H1 (cell line): ENCODE results near the gene DTL. TPM values are rescaled to one million over a fixed set of nuclear protein-coding genes. Genes with fewer than 3 reads are reported as not detected.

Source experiments
- CTCF ChIA-PET: fragments of 300-600 bp; sonication (Branson Sonifier 250); formaldehyde crosslinking; loops from one replicate; lab custom pipeline; 2021; ENCODE audit not compliant: partially characterized antibody; lab: Charles Lee
- POLR2A ChIA-PET: fragments of 300-600 bp; sonication (Branson Sonifier 250); formaldehyde crosslinking; loops from one replicate; lab custom pipeline; 2021; ENCODE audit warnings: inconsistent platforms; ENCODE audit not compliant: partially characterized antibody; lab: Charles Lee
- DNase-seq, 2 experiments: peaks; one replicate each; pipeline versions ENCODE4 v3.0.0 to v3.0.0-alpha.2; 2010 to 2022; ENCODE audit warnings: low spot score in 2 of 2, low read depth in 1 of 2, mixed read lengths in 1 of 2
- FAIRE-seq: peaks from 2 replicates; lab custom pipeline; 2011; peaks lifted over from hg19 to GRCh38; lab: Jason Lieb, UNC
- H2AFZ ChIP-seq: 2 replicates; pipeline ENCODE4 v1.8.1; 2012; ENCODE audit warnings: low read length, inconsistent platforms
- H2AK5ac ChIP-seq: 2 replicates; pipeline ENCODE4 v1.6.1; 2013; ENCODE audit warnings: low read depth, low read length
- H2BK120ac ChIP-seq: replicated peaks from 2 replicates; pipeline ENCODE3; 2013; ENCODE audit warnings: low read depth, low read length, inconsistent platforms
- H2BK12ac ChIP-seq: 2 replicates; pipeline ENCODE4 v1.6.1; 2013; ENCODE audit warnings: low read depth, low read length
- H2BK15ac ChIP-seq: 2 replicates; pipeline ENCODE4 v1.6.1; 2013; ENCODE audit warnings: low read length
- H2BK20ac ChIP-seq: 2 replicates; pipeline ENCODE4 v1.6.1; 2013; ENCODE audit warnings: low read length
- H2BK5ac ChIP-seq: 2 replicates; pipeline ENCODE4 v1.6.1; 2013; ENCODE audit warnings: low read depth, low read length
- H3K14ac ChIP-seq: 2 replicates; pipeline ENCODE4 v1.6.1; 2013; ENCODE audit warnings: inconsistent platforms; ENCODE audit not compliant: insufficient read length
- H3K18ac ChIP-seq: 2 replicates; pipeline ENCODE4 v1.6.1; 2013; ENCODE audit warnings: low read length; ENCODE audit errors: extremely low read depth
- H3K23ac ChIP-seq: 2 replicates; pipeline ENCODE4 v1.6.1; 2013; ENCODE audit warnings: inconsistent platforms; ENCODE audit not compliant: insufficient read length
- H3K23me2 ChIP-seq: 2 replicates; pipeline ENCODE4 v1.6.1; 2013; ENCODE audit warnings: low read depth, low read length
- H3K27ac ChIP-seq: 2 replicates; pipeline ENCODE4 v1.6.1; 2011; ENCODE audit warnings: low read depth, low read length, inconsistent platforms
- H3K27me3 ChIP-seq, 4 experiments: replicated peaks in 1 of 4; 1 replicate in 1 of 4; 2 replicates in 3 of 4; pipeline versions ENCODE4 v1.6.1 to v1.8.1; 2011 to 2013; ENCODE audit warnings: low read length in 3 of 4, mild to moderate bottlenecking in 3 of 4, inconsistent platforms in 2 of 4, mixed read lengths in 2 of 4, moderate library complexity in 1 of 4; ENCODE audit not compliant: control insufficient read depth in 3 of 4, insufficient read depth in 3 of 4; ENCODE audit errors: extremely low read depth in 1 of 4
- H3K36me3 ChIP-seq, 4 experiments: 2 replicates each; pipeline versions ENCODE4 v1.6.1 to v1.8.1; 2011 to 2013; ENCODE audit warnings: mild to moderate bottlenecking in 4 of 4, low read length in 3 of 4, moderate library complexity in 2 of 4, control low read depth in 1 of 4, inconsistent platforms in 1 of 4; ENCODE audit not compliant: insufficient read depth in 4 of 4, control insufficient read depth in 2 of 4
- H3K4ac ChIP-seq: replicated peaks from 2 replicates; pipeline ENCODE3; 2013; ENCODE audit warnings: low read length, low read depth, mixed read lengths, inconsistent platforms; ENCODE audit not compliant: insufficient read length
- H3K4me1 ChIP-seq, 4 experiments: replicated peaks in 1 of 4; 1 replicate in 1 of 4; 2 replicates in 3 of 4; pipeline versions ENCODE4 v1.6.1 to v1.8.1; 2011 to 2013; ENCODE audit warnings: low read length in 3 of 4, inconsistent platforms in 2 of 4, mixed read lengths in 1 of 4; ENCODE audit not compliant: insufficient read depth in 4 of 4, control insufficient read depth in 3 of 4
- H3K4me2 ChIP-seq, 2 experiments: 2 replicates each; pipeline versions ENCODE4 v1.6.1 to v1.8.1; 2011 to 2013; ENCODE audit warnings: low read depth in 2 of 2, low read length in 2 of 2, control low read depth in 1 of 2, inconsistent platforms in 1 of 2, mild to moderate bottlenecking in 1 of 2; ENCODE audit not compliant: insufficient read depth in 1 of 2
- H3K4me3 ChIP-seq, 4 experiments: fragments of 200-600, 300-600 bp in 1 of 4; sonication (generic), shearing (Covaris generic), sonication (Bioruptor Twin) in 1 of 4; 2 replicates each; pipeline versions ENCODE4 v1.5.1 to v1.8.1; 2011 to 2016; ENCODE audit warnings: low read length in 4 of 4, low read depth in 3 of 4, control low read depth in 2 of 4, inconsistent platforms in 2 of 4, mild to moderate bottlenecking in 2 of 4, mixed read lengths in 1 of 4, moderate library complexity in 1 of 4; ENCODE audit not compliant: insufficient read depth in 2 of 4; ENCODE audit errors: extremely low read depth in 1 of 4
- H3K56ac ChIP-seq: replicated peaks from 2 replicates; pipeline ENCODE3; 2013; ENCODE audit warnings: low read depth, mild to moderate bottlenecking, mixed read lengths, low read length, inconsistent platforms; ENCODE audit not compliant: insufficient read length
- H3K79me1 ChIP-seq: 2 replicates; pipeline ENCODE4 v1.6.1; 2013; ENCODE audit warnings: low read depth, low read length, control low read depth
- H3K79me2 ChIP-seq, 2 experiments: 2 replicates each; pipeline versions ENCODE4 v1.6.1 to v1.8.1; 2012 to 2013; ENCODE audit warnings: low read length in 2 of 2, mild to moderate bottlenecking in 2 of 2, inconsistent platforms in 1 of 2; ENCODE audit not compliant: insufficient read depth in 2 of 2, control insufficient read depth in 1 of 2
- H3K9ac ChIP-seq, 4 experiments: replicated peaks in 1 of 4; 1 replicate in 1 of 4; 2 replicates in 3 of 4; pipeline versions ENCODE4 v1.6.1 to v1.8.1; 2011 to 2013; ENCODE audit warnings: low read depth in 3 of 4, low read length in 3 of 4, control low read depth in 2 of 4, mild to moderate bottlenecking in 2 of 4, moderate library complexity in 2 of 4, inconsistent platforms in 1 of 4; ENCODE audit errors: extremely low read depth in 1 of 4
- H3K9me3 ChIP-seq, 2 experiments: 2 replicates each; pipeline versions ENCODE4 v1.6.1 to v1.8.1; 2012 to 2013; ENCODE audit warnings: mild to moderate bottlenecking in 2 of 2, moderate library complexity in 2 of 2, control low read depth in 1 of 2, inconsistent platforms in 1 of 2, low read depth in 1 of 2, low read length in 1 of 2, mixed read lengths in 1 of 2; ENCODE audit not compliant: insufficient read depth in 2 of 2
- H4K20me1 ChIP-seq, 2 experiments: replicated peaks in 1 of 2; 2 replicates each; pipeline versions ENCODE3 to v1.8.1; 2011 to 2013; ENCODE audit warnings: inconsistent platforms in 2 of 2, low read length in 2 of 2, mild to moderate bottlenecking in 1 of 2; ENCODE audit not compliant: insufficient read depth in 2 of 2, control insufficient read depth in 1 of 2
- H4K5ac ChIP-seq: 2 replicates; pipeline ENCODE4 v1.6.1; 2013; ENCODE audit warnings: low read length, low read depth, mixed read lengths, inconsistent platforms; ENCODE audit not compliant: insufficient read length
- H4K8ac ChIP-seq: 2 replicates; pipeline ENCODE4 v1.8.0; 2013; ENCODE audit warnings: mild to moderate bottlenecking, moderate library complexity, low read length, inconsistent platforms; ENCODE audit not compliant: insufficient read depth; ENCODE audit errors: extremely low read depth
- H4K91ac ChIP-seq: replicated peaks from 2 replicates; pipeline ENCODE3; 2013; ENCODE audit warnings: low read length, mixed read lengths, inconsistent platforms; ENCODE audit not compliant: insufficient read length
- CBX8 ChIP-seq: fragments of 300-800, 300-1000 bp; sonication (generic); IDR thresholded peaks from 2 replicates; pipeline ENCODE4 v1.7.1; 2016; ENCODE audit warnings: low read depth, low read length, borderline replicate concordance
- CHD1 ChIP-seq: IDR thresholded peaks from 2 replicates; pipeline ENCODE4 v1.6.1; 2012; ENCODE audit warnings: low read depth, low read length, improper control_type of control experiment
- FOSL1 ChIP-seq: IDR thresholded peaks from 2 replicates; pipeline ENCODE4 v1.6.1; 2011; ENCODE audit warnings: mild to moderate bottlenecking, low read depth, low read length, moderate library complexity; ENCODE audit not compliant: insufficient read depth
- HDAC2 ChIP-seq, 2 experiments: fragments of 300-600 bp in 1 of 2; sonication (generic) in 1 of 2; IDR thresholded peaks; 2 replicates each; pipeline ENCODE4 v1.6.1; 2011 to 2012; ENCODE audit warnings: low read depth in 2 of 2, low read length in 2 of 2, mild to moderate bottlenecking in 2 of 2, moderate library complexity in 2 of 2, borderline replicate concordance in 1 of 2, inconsistent platforms in 1 of 2
- POU5F1 ChIP-seq: IDR thresholded peaks from 2 replicates; pipeline ENCODE4 v1.6.1; 2011; ENCODE audit warnings: low read depth, mild to moderate bottlenecking, low read length, moderate library complexity
- RBBP5 ChIP-seq: IDR thresholded peaks from 2 replicates; pipeline ENCODE4 v1.7.1; 2012; ENCODE audit warnings: low read depth, mild to moderate bottlenecking, inconsistent platforms, low read length, moderate library complexity, borderline replicate concordance
- TEAD4 ChIP-seq: IDR thresholded peaks from 2 replicates; pipeline ENCODE4 v1.6.1; 2012; ENCODE audit warnings: low read depth, low read length, inconsistent platforms, mixed read lengths
- USF2 ChIP-seq: IDR thresholded peaks from 2 replicates; pipeline ENCODE4 v1.6.1; 2011; ENCODE audit warnings: low read length, improper control_type of control experiment
- WGBS, 2 experiments: shearing (Covaris generic) in 1 of 2; methylation state at CpG; one replicate each; pipeline versions ENCODE4 v1.1.6 to v1.1.7; 2013 to 2015; ENCODE audit warnings: low lambda C conversion rate in 2 of 2, mixed read lengths in 2 of 2, inconsistent platforms in 1 of 2, low coverage in 1 of 2, missing lambda C conversion rate in 1 of 2; ENCODE audit not compliant: insufficient replicate concordance in 2 of 2, insufficient coverage in 1 of 2, insufficient read length in 1 of 2; ENCODE audit errors: extremely low coverage in 1 of 2, missing lambda C conversion rate in 1 of 2; 5-methylcytosine and 5-hydroxymethylcytosine counted together
- polyA plus RNA-seq, 7 experiments: library from polyadenylated mRNA; depleted of rRNA in 3 of 7; stranded (reverse) in 5 of 7; unstranded in 2 of 7; fragments of >200 nt in 5 of 7; fragments of 200-250 nt in 2 of 7; gene quantifications; 1 replicate in 5 of 7; 2 replicates in 1 of 7; 4 replicates in 1 of 7; pipeline versions ENCODE4 v1.2.1 to v1.2.3, GENCODE V29; 2011 to 2013; ENCODE audit warnings: missing spikeins in 2 of 7, mixed read lengths in 2 of 7
- total RNA-seq: library from RNA; stranded (reverse); fragmentation: NEBNext Ultra II Directional; extraction: Animal tissue kit (Norgen Biotek cat#: 25700); gene quantifications from 2 replicates; pipeline ENCODE4 v1.2.1, GENCODE V29; 2021
- TF ChIP-seq, protein P1 (sequence below): IDR thresholded peaks from 2 replicates; pipeline ENCODE4 v1.6.1; 2012; ENCODE audit warnings: low read length, inconsistent platforms

Gene DTL
- total and polyA plus RNA-seq, 2 of the 8 experiments (the other 6 are each of a cell fraction or from before 2014, with no cell fraction given) = 36.0 to 46.9 TPM

- no peak overlapping the region for H3K4ac ChIP-seq
- no peaks in the 10 kb centered on the region; the same call in 1 of the 2 replicates for H3K79me1 ChIP-seq
- ChIA-PET POLR2A (interaction anchor here (0.6 kb wide), 1 partner anchor 202 kb away, joined by 5 read pairs; no protein-coding TSS in a partner anchor), CTCF (no interaction called here)
- H3K27me3 ChIP-seq = no peaks in the 10 kb centered on the region
- no peaks in the 10 kb centered on the region; a peak in 1 of 7 replicates for H3K4me1 ChIP-seq
- no peak overlapping the region for H2BK20ac ChIP-seq
- peaks cover 5 to 37% (median 26%) of the 10 kb centered on the region in 4 experiments; a peak in 7 of 8 replicates for H3K36me3 ChIP-seq
- H3K18ac ChIP-seq = no peak overlapping the region
- H2AFZ ChIP-seq = no peak overlapping the region
- no peak overlapping the region for H3K14ac ChIP-seq
- no peak overlapping the region for H4K91ac ChIP-seq
- no peak overlapping the region for H2AK5ac ChIP-seq
- no peak overlapping the region for H2BK5ac ChIP-seq
- H3K4me2 ChIP-seq = no peak overlapping the region
- FAIRE-seq (no peak), DNase-seq (no peak)
- peaks cover 0 to 27% of the 10 kb centered on the region in 2 experiments; a peak in 2 of 4 replicates for H3K79me2 ChIP-seq
- H2BK120ac ChIP-seq = no peak overlapping the region
- H3K9me3 ChIP-seq = no peaks in the 10 kb centered on the region
- H4K20me1 ChIP-seq = peaks cover 0 to 3% of the 10 kb centered on the region in 2 experiments
- H3K23me2 ChIP-seq = no peaks in the 10 kb centered on the region; the same call in 1 of the 2 replicates
- H2BK12ac ChIP-seq = no peak overlapping the region
- no peak overlapping the region for H3K27ac ChIP-seq
- H2BK15ac ChIP-seq = no peak overlapping the region
- no peak overlapping the region for H4K8ac ChIP-seq
- no peak overlapping the region for H3K4me3 ChIP-seq
- no peak overlapping the region for H3K9ac ChIP-seq
- H3K56ac ChIP-seq = no peak overlapping the region
- no peak overlapping the region for H3K23ac ChIP-seq
- 90% methylated on average over 6 of the region's 6 CpGs; no CpG with 5 or more reads in 1 of the 2 experiments for WGBS, 2 experiments
- H4K5ac ChIP-seq = no peak overlapping the region
- no peak for TF ChIP-seq CHD1
- no peak for TF ChIP-seq FOSL1
- no peak for TF ChIP-seq TEAD4
- TF ChIP-seq POU5F1 = no peak
- TF ChIP-seq, protein P1, sequence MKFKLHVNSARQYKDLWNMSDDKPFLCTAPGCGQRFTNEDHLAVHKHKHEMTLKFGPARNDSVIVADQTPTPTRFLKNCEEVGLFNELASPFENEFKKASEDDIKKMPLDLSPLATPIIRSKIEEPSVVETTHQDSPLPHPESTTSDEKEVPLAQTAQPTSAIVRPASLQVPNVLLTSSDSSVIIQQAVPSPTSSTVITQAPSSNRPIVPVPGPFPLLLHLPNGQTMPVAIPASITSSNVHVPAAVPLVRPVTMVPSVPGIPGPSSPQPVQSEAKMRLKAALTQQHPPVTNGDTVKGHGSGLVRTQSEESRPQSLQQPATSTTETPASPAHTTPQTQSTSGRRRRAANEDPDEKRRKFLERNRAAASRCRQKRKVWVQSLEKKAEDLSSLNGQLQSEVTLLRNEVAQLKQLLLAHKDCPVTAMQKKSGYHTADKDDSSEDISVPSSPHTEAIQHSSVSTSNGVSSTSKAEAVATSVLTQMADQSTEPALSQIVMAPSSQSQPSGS = no peak
- no peak for TF ChIP-seq RBBP5
- no peak for TF ChIP-seq CBX8
- TF ChIP-seq USF2 = no peak
- no peak for TF ChIP-seq HDAC2 (IDR thresholded peaks at IDR 0.05; ENCODE audit: borderline replicate concordance in 1 of 2, low read depth in 2 of 2, low read length in 2 of 2)
Measured at GRCh38 chr1:212091438-212092121, 56.0 kb downstream of the DTL start.
